ENCODE results near the gene SKIDA1. TPM values are rescaled to one million over a fixed set of nuclear protein-coding genes. Genes with fewer than 3 reads are reported as not detected.
"Not testable (repeated sequence)": the region's sequence is repeated elsewhere in the genome, so short reads cannot be mapped to it uniquely, and the experiment has no call there.

SKIDA1 gene
- total RNA-seq (2014; rRNA removed; shearing (Covaris generic)), result 0.18 and 0.33 TPM in 2 replicates

- peak; percentile 63 for DNase-seq (ENCODE audit: low spot score)
Observed at GRCh38 chr10:21525367-21526187, at the start of gene SKIDA1. TSS of gene SKIDA1 (minus strand) at chr10:21525682. CDS start at chr10:21517822, 7,860 bp downstream.

GRCh38 chr10:21574514-21574913 lies 49.0 kb upstream of the SKIDA1 start:
- DNase-seq (ENCODE audit: low spot score), result not testable (repeated sequence)

- no peak for DNase-seq (ENCODE audit: low spot score)
Observed at GRCh38 chr10:21572578-21572977, 47.1 kb upstream of the SKIDA1 start.

- DNase-seq (ENCODE audit: low spot score), result no peak
Observed at GRCh38 chr10:21570761-21571521, 45.5 kb upstream of the SKIDA1 start.

GRCh38 chr10:21558984-21559383 lies 33.5 kb upstream of the SKIDA1 start:
- DNase-seq (ENCODE audit: low spot score), result not testable (repeated sequence)

DNA sequence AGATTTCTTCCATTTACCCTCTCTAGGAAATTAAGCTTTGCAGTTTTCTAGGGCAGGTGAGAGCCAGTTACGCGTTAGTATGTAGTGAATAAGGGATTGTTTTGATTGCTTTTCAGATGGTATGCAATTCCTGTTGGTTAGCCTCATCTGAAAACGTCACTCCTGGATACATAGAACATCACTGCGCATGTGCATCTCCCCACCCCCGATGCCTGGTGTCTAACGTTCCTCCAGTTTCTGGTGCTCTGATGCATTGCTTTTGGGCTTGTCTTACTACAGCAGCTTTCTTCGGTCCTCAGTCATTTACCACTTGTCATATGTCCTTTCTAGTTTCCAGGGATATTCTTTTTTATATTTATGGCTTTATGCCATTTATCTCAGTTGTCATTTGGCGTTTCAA lies 31.0 kb upstream of the SKIDA1 start:
- DNase-seq (ENCODE audit: low spot score), result no peak

- no peak for DNase-seq (ENCODE audit: low spot score)
Observed at GRCh38 chr10:21552638-21553037, 27.2 kb upstream of the SKIDA1 start.

GRCh38 chr10:21547246-21547645 lies 21.8 kb upstream of the SKIDA1 start:
- no peak for DNase-seq (ENCODE audit: low spot score)

GRCh38 chr10:21540701-21541100 lies 15.2 kb upstream of the SKIDA1 start:
- not testable (repeated sequence) for DNase-seq (ENCODE audit: low spot score)

GRCh38 chr10:21536874-21537273 lies 11.4 kb upstream of the SKIDA1 start:
- no peak for DNase-seq (ENCODE audit: low spot score)

DNA sequence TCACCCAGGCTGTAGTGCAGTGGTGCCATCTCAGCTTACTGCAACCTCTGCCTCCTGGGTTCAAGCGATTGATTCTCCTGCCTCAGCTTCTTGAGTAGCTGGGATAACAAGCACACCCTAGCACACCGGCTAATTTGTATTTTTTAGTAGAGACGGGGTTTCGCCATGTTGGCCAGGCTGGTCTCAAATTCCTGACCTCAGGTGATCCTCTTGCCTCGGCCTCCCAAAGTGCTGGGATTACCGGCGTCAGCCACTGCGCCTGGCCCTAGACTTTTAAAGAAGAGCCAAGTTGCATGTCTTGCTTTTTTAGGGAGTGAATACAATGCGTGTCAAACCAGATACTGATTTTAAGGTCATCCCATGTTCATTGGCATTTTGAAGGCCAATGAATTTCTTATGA lies 10.5 kb upstream of the SKIDA1 start:
- DNase-seq (ENCODE audit: low spot score), result not testable (repeated sequence)

- DNase-seq (ENCODE audit: low spot score), result no peak
Observed at GRCh38 chr10:21535494-21535965, 10.0 kb upstream of the SKIDA1 start.

GRCh38 chr10:21534604-21535493 lies 9.4 kb upstream of the SKIDA1 start:
- DNase-seq (ENCODE audit: low spot score), result peak; percentile 29

GRCh38 chr10:21534280-21534586 lies 8.8 kb upstream of the SKIDA1 start:
- no peak for DNase-seq (ENCODE audit: low spot score)

- DNase-seq (ENCODE audit: low spot score), result peak; percentile 90
Observed at GRCh38 chr10:21533467-21534279, 8.2 kb upstream of the SKIDA1 start, which contains the start of gene MLLT10. TSS of gene MLLT10 (plus strand) at chr10:21534232. CDS start at chr10:21534645, 413 bp downstream.

DNA sequence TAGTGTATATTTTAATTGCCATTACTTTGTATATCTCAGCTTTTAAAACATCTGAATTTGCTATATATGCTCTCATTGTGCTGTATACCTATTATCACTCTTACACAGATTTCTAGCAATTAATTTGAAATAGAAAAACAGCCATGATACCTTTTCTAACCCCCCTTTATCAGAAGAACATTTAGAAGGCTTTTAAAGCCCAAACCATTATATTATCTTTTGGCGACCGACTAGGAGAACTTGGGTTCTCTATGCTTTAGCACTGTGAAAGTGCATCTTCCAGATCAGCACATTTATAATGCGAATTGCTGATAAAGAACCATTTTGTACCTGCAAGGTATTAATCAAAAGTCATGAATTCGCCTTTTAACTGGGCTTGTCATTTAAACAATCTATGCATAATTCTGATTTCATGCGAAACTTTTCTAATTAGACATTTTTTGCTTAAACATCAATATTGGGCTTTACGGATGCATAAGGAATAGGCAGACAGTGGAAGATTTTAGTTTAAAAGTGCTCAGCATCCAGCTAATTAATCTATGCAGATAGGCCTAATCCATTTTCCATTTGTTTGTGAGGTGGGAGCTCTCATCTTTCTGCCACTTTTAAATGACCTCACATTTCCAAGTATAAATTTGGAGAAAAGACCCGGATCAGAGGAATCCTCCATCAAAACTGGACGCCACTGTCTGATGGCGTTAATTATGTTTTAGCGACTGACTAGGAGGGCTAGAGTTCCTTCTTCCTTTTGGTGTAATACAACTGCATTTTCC lies 7.4 kb upstream of the SKIDA1 start:
- DNase-seq (ENCODE audit: low spot score), result no peak

GRCh38 chr10:21531164-21531563 lies 5.7 kb upstream of the SKIDA1 start:
- peak; percentile 34 for DNase-seq (ENCODE audit: low spot score)

DNA sequence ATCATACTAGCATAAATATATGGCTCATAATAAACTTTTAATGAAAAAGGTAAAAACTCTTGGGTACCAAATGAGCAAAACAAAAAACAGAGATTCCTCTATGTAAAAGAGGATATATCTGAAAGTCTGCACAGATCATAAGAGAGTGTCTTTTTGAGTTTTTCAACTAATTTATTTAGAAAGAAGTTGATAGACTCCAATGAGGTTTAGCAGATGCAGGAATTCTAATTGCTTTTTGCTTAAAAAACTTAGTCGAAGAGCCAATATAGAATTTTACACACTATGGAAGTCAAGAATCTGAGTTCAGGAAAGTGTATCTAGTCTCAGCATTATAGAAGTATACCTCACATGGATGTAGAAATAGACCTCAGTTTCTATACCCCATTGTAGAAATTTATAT lies 5.2 kb upstream of the SKIDA1 start:
- DNase-seq (ENCODE audit: low spot score), result no peak

- no peak for DNase-seq (ENCODE audit: low spot score)
Observed at GRCh38 chr10:21530168-21530567, 4.7 kb upstream of the SKIDA1 start.
